Measurements from ENCODE around the gene UPK3A.

GRCh38 chr22:45262931-45263462, 21.8 kb upstream of the UPK3A start:
- TF ChIP-seq POLR2AphosphoS5 (IDR thresholded peaks at IDR 0.05) (no peak), EP300 (conservative IDR thresholded peaks at IDR 0.05; ENCODE audit: poor library complexity, severe bottlenecking) (no peak), RAD21 (conservative IDR thresholded peaks at IDR 0.05) (no peak), EZH2 (IDR thresholded peaks at IDR 0.05; ENCODE audit: borderline replicate concordance, insufficient read depth, low read length, poor library complexity, severe bottlenecking) (no peak), REST (IDR thresholded peaks at IDR 0.05; ENCODE audit: borderline replicate concordance) (no peak)
- TF ChIP-seq, protein P1, sequence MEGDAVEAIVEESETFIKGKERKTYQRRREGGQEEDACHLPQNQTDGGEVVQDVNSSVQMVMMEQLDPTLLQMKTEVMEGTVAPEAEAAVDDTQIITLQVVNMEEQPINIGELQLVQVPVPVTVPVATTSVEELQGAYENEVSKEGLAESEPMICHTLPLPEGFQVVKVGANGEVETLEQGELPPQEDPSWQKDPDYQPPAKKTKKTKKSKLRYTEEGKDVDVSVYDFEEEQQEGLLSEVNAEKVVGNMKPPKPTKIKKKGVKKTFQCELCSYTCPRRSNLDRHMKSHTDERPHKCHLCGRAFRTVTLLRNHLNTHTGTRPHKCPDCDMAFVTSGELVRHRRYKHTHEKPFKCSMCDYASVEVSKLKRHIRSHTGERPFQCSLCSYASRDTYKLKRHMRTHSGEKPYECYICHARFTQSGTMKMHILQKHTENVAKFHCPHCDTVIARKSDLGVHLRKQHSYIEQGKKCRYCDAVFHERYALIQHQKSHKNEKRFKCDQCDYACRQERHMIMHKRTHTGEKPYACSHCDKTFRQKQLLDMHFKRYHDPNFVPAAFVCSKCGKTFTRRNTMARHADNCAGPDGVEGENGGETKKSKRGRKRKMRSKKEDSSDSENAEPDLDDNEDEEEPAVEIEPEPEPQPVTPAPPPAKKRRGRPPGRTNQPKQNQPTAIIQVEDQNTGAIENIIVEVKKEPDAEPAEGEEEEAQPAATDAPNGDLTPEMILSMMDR (IDR thresholded peaks at IDR 0.05; ENCODE audit: poor library complexity, severe bottlenecking), result no peak

Measured in neural cell (in vitro differentiated cells).